Activated CD4-positive, alpha-beta T cell treated with anti-CD3 and anti-CD28 coated beads, Interleukin-2, amount 50 U/mL, for 1 hour (primary cell): ENCODE measurements around the gene PAX4.

Experiments used
- DNase-seq: peaks from one replicate; pipeline ENCODE4 v3.0.0-alpha.2; 2020

PAX4 gene

GRCh38 chr7:127628445-127628844 is 10.5 kb upstream of the PAX4 start:
- no peak for DNase-seq

GRCh38 chr7:127625331-127625730 is 7.4 kb upstream of the PAX4 start:
- no peak for DNase-seq

- DNase-seq: no peak
These were observed 2.7 kb upstream of the PAX4 start for GRCh38 chr7:127620406-127621233.

GRCh38 chr7:127619681-127620405 is 1.9 kb upstream of the PAX4 start:
- no peak for DNase-seq

GRCh38 chr7:127618775-127619174 is 833 bp upstream of the PAX4 start:
- DNase-seq: no peak

GRCh38 chr7:127616724-127617123 is 1.2 kb downstream of the PAX4 start:
- DNase-seq: no peak

- DNase-seq: no peak
These were observed 5.7 kb downstream of the PAX4 start for GRCh38 chr7:127612263-127612662.

- no peak for DNase-seq
These were observed 8.6 kb downstream of the PAX4 start for GRCh38 chr7:127609297-127609696.

GRCh38 chr7:127608446-127608845 is 9.5 kb downstream of the PAX4 start:
- no peak for DNase-seq

GRCh38 chr7:127600885-127601284 is 17.1 kb downstream of the PAX4 start:
- no peak for DNase-seq

- no peak for DNase-seq
These were observed 19.6 kb downstream of the PAX4 start for GRCh38 chr7:127598318-127598717.

- no peak for DNase-seq
These were observed 22.2 kb downstream of the PAX4 start for GRCh38 chr7:127595737-127596136.

GRCh38 chr7:127594490-127594889 is 23.5 kb downstream of the PAX4 start:
- DNase-seq: no peak

- DNase-seq: no peak
These were observed 25.4 kb downstream of the PAX4 start for GRCh38 chr7:127592550-127592949.

- no peak for DNase-seq
These were observed 26.4 kb downstream of the PAX4 start for GRCh38 chr7:127591591-127591990.

- DNase-seq: no peak
These were observed 26.8 kb downstream of the PAX4 start for GRCh38 chr7:127591189-127591588.

GRCh38 chr7:127589896-127590295 is 28.0 kb downstream of the PAX4 start:
- DNase-seq: no peak

GRCh38 chr7:127588697-127589482 is 29.1 kb downstream of the PAX4 start:
- no peak for DNase-seq

- DNase-seq: peak; percentile 86
These were observed 29.8 kb downstream of the PAX4 start, which contains the start of gene ARF5 for GRCh38 chr7:127588019-127588696. Gene ARF5, plus strand, starts transcription at chr7:127588411. Its CDS starts 88 bp downstream, at chr7:127588499.

- no peak for DNase-seq
These were observed 30.3 kb downstream of the PAX4 start for GRCh38 chr7:127587663-127588018.

- DNase-seq: no peak
These were observed 31.6 kb downstream of the PAX4 start for GRCh38 chr7:127586346-127586745.

GRCh38 chr7:127585044-127585953 is 32.6 kb downstream of the PAX4 start, which contains the start of gene GCC1:
Gene GCC1, minus strand, starts transcription at chr7:127585596. Its CDS starts 414 bp downstream, at chr7:127585182.
- DNase-seq: peak; percentile 94
